ENCODE data around the gene ID3.

- no peak for TF ChIP-seq CTCF (IDR thresholded peaks at IDR 0.05; ENCODE audit: insufficient read depth, low read length)
- no peak for TF ChIP-seq REST (IDR thresholded peaks at IDR 0.05; ENCODE audit: insufficient replicate concordance, low read depth)
Observed at GRCh38 chr1:23561076-23561812, 1.9 kb upstream of the ID3 start.
